Astrocyte of the spinal cord (primary cell): Measurements from ENCODE around the gene PNPLA2.

Experiments
- DNase-seq: peaks from one replicate; pipeline ENCODE4 v3.0.0; 2011; ENCODE audit warnings: low read depth, low spot score
- H3K4me3 ChIP-seq: 2 replicates; pipeline ENCODE4 v1.5.1; 2011; ENCODE audit warnings: low read depth, mild to moderate bottlenecking, low read length, moderate library complexity
- in situ Hi-C: cut with HindIII; loops from 2 replicates; pipeline ENCODE4 v1.10.0; 2017; ENCODE audit warnings: low sequenced_read_pairs
- TF ChIP-seq, protein P1 (sequence below): IDR thresholded peaks from 2 replicates; pipeline ENCODE4 v1.5.1; 2012; ENCODE audit warnings: low read depth, mild to moderate bottlenecking, low read length, inconsistent platforms

The PNPLA2 gene

DNA sequence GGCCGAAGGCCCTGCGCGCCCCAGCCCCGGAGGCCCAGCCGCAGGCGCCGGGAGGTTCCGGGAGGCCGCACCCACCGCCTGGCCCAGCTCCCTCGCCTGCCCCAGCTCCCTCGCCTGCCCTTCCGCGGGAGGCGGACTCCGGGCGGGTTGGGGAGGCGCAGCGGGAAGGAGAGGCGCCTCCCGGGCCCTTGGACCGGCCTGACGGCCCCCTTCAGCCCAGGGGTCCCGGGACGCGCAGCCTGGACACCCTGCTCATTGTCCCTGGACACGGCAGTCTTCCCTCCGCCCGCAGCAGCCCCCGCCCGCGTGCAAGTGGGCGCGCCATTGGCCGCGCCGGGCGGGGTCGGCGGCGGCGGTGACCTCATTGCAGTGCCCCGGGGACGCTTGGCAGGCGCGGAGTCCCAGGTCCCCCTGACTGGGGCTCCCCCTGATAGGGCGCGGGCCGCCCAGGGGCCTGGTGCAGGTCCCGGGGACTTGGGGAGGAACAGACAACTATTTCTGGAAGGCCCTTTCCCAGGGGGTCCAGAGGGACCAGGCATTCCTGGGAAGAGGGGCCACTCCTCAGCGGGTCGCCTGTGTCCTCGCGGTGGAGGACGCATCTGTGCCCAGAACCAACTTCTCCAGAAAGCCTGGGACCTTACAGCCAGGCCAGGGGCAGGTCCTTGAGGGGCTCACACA lies 14.5 kb downstream of the PNPLA2 start:
- DNase-seq, result no peak
- in situ Hi-C loops, result no loop called here
- TF ChIP-seq, protein P1, sequence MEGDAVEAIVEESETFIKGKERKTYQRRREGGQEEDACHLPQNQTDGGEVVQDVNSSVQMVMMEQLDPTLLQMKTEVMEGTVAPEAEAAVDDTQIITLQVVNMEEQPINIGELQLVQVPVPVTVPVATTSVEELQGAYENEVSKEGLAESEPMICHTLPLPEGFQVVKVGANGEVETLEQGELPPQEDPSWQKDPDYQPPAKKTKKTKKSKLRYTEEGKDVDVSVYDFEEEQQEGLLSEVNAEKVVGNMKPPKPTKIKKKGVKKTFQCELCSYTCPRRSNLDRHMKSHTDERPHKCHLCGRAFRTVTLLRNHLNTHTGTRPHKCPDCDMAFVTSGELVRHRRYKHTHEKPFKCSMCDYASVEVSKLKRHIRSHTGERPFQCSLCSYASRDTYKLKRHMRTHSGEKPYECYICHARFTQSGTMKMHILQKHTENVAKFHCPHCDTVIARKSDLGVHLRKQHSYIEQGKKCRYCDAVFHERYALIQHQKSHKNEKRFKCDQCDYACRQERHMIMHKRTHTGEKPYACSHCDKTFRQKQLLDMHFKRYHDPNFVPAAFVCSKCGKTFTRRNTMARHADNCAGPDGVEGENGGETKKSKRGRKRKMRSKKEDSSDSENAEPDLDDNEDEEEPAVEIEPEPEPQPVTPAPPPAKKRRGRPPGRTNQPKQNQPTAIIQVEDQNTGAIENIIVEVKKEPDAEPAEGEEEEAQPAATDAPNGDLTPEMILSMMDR, result no peak
- H3K4me3 ChIP-seq, result peak overlapping the region; percentile 77

DNA sequence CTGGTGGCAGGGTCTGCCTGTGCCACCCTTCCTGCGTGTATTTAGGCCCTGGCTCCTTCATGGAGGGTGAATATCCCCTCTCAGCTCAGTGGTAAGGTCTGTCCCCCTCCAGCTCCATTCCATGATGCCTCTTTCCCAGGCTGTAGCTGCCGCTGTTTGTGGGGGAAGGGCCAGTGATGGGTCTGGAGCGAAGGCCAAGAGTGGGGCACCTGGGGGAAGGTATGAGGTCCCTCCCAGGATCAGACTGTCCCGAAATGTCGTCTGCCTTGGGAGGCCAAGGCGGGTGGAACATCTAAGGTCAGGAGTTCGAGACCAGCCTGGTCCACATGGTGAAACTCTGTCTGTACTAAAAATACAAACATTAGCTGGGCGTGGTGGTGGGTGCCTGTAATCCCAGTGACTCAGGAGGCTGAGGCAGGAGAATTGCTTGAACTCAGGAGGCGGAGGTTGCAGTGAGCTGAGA lies 15.2 kb downstream of the PNPLA2 start:
- H3K4me3 ChIP-seq, result peak overlapping the region; percentile 77
- TF ChIP-seq, protein P1, result no peak
- no peak for DNase-seq
- in situ Hi-C loops, result no loop called here

DNA sequence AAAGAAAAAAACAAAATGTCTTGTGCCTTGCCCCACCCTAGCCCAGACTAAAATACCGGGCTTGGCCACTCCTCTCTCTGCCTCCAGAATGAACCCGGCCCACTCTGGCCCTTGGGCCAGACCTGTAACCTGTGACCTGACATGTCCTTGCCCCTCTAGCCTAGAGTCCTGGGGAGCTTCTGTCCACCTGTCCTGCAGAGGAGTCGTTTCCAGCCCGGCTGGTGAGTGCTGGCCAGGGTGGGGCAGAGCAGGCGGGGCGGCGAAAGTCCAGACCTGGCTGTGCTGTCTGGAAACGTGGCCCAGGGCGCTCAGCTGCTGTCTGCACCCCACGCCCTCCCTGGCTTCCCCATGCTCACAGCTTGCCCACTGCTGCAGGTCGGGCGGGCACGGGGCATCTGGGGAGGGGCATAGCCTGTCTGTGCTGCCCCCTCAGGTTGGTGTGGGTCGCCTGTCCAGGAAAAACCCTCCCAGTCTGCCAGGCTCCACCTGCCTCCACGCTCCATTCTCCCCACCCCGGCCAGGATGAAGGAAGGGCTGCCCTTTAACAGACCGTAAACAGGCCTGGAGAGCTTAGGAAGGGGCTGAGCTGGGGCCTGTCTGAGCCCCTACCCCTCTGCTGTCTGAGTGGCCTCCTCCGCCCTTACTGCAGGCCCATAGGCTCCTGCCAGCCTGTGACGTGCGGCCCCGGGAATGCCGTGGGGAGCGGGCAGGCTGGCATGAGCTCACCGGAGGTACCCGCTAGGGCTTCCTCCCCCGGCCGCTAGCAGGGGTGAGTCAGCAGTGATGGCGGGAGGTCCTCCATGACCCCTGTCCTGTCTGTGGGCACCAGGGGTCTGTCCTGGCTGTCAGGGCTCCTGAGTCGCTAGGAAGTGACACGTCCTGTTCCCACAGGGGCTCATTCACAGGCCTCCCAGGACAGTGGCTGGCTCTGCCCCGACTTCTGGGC lies 15.9 kb downstream of the PNPLA2 start:
- TF ChIP-seq, protein P1, result no peak
- peak; percentile 69 for DNase-seq
- in situ Hi-C loops, result no loop called here
- peak overlapping the region; percentile 77 for H3K4me3 ChIP-seq

DNA sequence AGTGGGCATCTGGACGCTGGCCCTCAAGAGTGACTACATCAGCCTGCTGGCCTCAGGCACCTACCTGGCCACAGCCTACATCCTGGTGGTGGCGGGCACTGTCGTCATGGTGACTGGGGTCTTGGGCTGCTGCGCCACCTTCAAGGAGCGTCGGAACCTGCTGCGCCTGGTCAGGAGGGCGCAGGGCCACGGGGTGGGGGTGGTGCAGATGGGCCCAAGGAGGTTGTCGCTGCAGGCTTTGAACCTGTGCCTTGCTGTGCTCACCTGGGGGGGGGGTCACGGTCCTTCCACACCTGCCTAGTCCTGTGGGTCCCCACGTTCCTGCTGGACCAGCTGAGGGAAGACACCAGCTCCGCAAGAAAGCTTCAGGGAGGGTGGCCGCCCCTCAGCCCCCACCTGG lies 17.6 kb downstream of the PNPLA2 start:
- DNase-seq, result no peak
- H3K4me3 ChIP-seq, result no peak overlapping the region
- TF ChIP-seq, protein P1, result no peak
- in situ Hi-C loops, result no loop called here

DNA sequence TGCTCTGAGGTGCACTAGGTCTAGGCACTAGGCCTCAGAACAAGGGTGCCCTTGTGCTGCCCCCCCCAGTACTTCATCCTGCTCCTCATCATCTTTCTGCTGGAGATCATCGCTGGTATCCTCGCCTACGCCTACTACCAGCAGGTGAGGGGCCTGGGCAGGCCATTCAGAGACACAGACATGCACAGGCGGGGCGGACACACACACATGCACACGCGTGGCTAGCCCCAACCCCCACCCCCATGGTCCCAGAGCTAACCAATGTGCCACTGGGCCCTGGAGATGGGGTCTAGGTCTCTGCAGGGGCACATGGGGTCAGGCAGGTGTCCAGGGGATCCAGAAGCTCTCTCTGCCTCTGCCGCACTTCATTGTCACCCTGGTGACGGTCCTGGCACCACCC lies 18.0 kb downstream of the PNPLA2 start:
- TF ChIP-seq, protein P1, result no peak
- H3K4me3 ChIP-seq, result no peak overlapping the region
- no peak for DNase-seq
- in situ Hi-C loops, result no loop called here

DNA sequence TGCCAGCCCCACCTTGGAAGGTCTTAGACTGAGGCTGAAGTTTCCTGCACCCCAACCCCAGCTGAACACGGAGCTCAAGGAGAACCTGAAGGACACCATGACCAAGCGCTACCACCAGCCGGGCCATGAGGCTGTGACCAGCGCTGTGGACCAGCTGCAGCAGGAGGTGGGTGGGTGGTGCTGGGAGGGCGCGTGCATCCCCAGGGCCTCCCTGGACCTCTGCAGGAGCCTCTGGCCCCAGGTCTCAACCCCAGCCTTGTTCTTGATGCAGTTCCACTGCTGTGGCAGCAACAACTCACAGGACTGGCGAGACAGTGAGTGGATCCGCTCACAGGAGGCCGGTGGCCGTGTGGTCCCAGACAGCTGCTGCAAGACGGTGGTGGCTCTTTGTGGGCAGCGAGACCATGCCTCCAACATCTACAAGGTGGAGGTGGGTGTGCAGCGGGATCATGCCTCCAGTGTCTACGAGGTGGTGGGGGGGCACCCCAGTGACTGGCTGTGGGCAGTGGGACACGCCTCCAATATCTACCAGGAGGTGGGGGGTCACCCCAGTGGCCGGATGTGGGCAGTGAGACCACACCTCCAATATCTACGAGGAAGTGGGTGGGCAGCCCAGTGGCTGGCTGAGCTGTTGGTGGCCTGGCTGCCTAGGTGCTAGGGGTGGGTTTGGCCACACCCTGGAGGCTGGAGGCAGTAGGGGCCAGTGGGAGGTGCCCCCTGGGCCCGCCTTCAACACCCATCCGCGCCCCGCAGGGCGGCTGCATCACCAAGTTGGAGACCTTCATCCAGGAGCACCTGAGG lies 18.7 kb downstream of the PNPLA2 start:
- in situ Hi-C loops, result no loop called here

More for the DNA sequence above, 18.7 kb downstream of the PNPLA2 start:
- no peak for DNase-seq
- TF ChIP-seq, protein P1, result no peak
- H3K4me3 ChIP-seq, result no peak overlapping the region
